Subcutaneous adipose tissue (tissue), 4 donors: ENCODE measurements around the gene MB. TPM values are rescaled to one million over a fixed set of nuclear protein-coding genes. Genes with fewer than 3 reads are reported as not detected.

Experiments
- total RNA-seq, 4 donors: library from RNA; depleted of rRNA; stranded (reverse); fragments of >200 nt; gene quantifications; one replicate each; pipeline ENCODE4 v1.1.0, GENCODE V29; 2016
- TF ChIP-seq, protein P1 (sequence below): fragments of 450-650 bp; IDR thresholded peaks from one replicate; pipeline ENCODE4 v1.5.1; 2016; ENCODE audit warnings: low read depth, mild to moderate bottlenecking, control low read depth, antibody characterized with exemption, moderate library complexity

MB gene
- total RNA-seq, 4 donors from 2014 or later: not detected

DNA sequence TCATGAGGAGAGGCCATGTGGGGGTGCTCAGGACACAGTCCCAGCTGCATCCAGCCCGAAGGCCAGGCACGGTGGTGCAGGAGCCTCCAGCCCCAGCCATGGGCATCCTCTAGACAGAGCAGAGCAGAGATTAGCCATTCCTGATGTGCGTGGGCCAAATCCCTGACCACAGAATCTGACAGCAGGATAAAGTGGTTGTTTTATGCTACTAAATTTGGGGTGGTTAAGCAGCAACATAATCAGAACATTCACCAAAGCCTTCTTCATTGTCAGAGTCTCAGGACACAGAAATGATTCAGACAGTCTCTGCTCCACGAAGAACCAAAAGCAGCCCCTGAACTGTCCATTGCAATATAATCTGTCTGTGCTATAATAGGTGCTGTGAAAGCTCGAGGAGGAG is 56.8 kb downstream of the MB start:
- TF ChIP-seq, protein P1, sequence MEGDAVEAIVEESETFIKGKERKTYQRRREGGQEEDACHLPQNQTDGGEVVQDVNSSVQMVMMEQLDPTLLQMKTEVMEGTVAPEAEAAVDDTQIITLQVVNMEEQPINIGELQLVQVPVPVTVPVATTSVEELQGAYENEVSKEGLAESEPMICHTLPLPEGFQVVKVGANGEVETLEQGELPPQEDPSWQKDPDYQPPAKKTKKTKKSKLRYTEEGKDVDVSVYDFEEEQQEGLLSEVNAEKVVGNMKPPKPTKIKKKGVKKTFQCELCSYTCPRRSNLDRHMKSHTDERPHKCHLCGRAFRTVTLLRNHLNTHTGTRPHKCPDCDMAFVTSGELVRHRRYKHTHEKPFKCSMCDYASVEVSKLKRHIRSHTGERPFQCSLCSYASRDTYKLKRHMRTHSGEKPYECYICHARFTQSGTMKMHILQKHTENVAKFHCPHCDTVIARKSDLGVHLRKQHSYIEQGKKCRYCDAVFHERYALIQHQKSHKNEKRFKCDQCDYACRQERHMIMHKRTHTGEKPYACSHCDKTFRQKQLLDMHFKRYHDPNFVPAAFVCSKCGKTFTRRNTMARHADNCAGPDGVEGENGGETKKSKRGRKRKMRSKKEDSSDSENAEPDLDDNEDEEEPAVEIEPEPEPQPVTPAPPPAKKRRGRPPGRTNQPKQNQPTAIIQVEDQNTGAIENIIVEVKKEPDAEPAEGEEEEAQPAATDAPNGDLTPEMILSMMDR: no peak

DNA sequence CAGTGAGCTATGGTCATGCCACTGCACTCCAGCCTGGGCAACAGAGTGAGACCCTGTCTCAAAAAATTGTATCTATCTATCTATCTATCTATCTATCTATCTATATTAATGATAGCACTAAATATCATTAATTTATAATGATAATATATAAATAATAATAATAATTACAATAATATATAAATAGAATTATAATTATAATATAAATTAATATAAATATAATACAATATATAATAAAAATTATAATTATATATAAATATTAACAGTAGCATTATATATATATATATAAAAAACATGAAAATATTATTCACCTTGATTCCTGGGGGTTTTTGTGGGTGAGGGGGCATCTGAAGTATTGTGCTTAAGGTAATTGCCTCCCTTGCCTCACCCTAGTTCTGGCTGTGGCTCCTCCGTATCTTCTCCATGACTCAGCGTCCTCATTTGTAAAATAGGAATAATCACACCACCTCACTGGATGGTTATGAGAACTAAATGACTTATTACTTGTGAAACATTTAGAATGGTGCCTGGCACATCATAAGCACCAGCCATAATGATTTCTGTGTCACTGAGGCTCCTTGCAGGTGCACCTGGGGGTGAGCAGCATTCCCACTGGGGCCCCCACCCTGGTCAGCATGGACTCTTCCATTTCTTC is 57.6 kb downstream of the MB start:
- TF ChIP-seq, protein P1: no peak

DNA sequence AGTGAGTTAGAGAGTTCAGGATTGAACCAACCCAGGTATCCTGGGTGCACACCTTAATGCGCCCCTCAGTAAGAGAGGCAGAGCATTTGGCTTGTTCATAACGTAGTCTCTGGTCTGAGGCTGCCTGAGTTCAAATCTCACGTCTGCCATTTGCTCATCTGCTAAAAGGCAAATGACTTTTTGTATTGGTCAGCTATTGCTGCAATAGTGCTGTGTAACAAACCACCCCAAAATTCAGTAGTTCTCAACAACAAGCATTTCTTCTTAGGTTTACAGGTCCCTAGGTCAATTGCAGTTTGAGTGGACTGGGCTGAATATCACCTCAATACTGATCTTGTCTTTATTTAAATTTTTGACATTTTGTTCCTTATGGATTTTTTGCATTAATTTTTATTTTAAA is 58.4 kb downstream of the MB start:
- TF ChIP-seq, protein P1: no peak

DNA sequence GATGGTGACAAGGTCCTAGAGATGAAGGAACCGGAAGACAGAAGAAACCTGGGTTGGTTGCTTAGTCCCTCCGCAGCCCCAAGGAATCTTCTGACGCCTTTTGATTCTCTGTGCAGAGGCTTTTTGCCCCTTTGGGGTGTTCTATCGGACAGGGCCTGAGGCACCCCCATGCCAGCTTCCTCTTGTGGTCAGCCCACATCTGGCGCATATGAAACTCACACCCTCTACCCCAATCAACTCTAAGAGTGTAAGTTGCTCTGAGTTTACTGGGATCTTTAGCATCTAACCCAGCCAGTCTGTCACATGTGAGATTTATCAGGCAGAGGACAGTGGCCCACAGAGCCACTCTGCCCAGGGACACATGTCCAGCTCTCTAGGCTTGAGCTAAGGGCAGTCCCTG is 59.1 kb downstream of the MB start:
- TF ChIP-seq, protein P1: no peak

Other genes with a start within 250 kb of the MB start
- gene HMOX1, start 236.2 kb downstream of the MB start, total RNA-seq: 10 to 100 TPM; 17.6 to 80.4 (median 28.7) TPM
- gene MCM5, start 217.2 kb downstream of the MB start, total RNA-seq: 10 to 100 TPM in 3 of 4 donors, 1 to 10 TPM in 1; 9.6 to 25.7 (median 17.3) TPM
- gene RASD2, start 76.5 kb downstream of the MB start, total RNA-seq: 1 to 10 TPM in 1 of 4 donors, under 1 TPM in 3; 0.16 to 1.9 (median 0.31) TPM
- gene APOL6, start 31.1 kb upstream of the MB start, total RNA-seq: 100 to 1,000 TPM in 2 of 4 donors, 10 to 100 TPM in 2; 64.1 to 117 (median 101) TPM
- gene APOL5, start 100.5 kb upstream of the MB start, total RNA-seq: not detected